Occipital lobe (tissue), 2 donors: Measurements from ENCODE around the gene LIN9. TPM values are rescaled to one million over a fixed set of nuclear protein-coding genes. Genes with fewer than 3 reads are reported as not detected.
"Not testable (repeated sequence)": the region's sequence is repeated elsewhere in the genome, so short reads cannot be mapped to it uniquely, and the experiment has no call there.

ENCODE experiments used
- DNase-seq: peaks from one replicate; lab custom pipeline; 2025; lab: John Stamatoyannopoulos, UW
- total RNA-seq: library from RNA; depleted of rRNA; stranded (reverse); fragments of >200 nt; gene quantifications from one replicate; pipeline ENCODE4 v1.2.3, GENCODE V29; 2014

LIN9 gene, protein sequence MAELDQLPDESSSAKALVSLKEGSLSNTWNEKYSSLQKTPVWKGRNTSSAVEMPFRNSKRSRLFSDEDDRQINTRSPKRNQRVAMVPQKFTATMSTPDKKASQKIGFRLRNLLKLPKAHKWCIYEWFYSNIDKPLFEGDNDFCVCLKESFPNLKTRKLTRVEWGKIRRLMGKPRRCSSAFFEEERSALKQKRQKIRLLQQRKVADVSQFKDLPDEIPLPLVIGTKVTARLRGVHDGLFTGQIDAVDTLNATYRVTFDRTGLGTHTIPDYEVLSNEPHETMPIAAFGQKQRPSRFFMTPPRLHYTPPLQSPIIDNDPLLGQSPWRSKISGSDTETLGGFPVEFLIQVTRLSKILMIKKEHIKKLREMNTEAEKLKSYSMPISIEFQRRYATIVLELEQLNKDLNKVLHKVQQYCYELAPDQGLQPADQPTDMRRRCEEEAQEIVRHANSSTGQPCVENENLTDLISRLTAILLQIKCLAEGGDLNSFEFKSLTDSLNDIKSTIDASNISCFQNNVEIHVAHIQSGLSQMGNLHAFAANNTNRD
- total RNA-seq, result 20.1 TPM

DNA sequence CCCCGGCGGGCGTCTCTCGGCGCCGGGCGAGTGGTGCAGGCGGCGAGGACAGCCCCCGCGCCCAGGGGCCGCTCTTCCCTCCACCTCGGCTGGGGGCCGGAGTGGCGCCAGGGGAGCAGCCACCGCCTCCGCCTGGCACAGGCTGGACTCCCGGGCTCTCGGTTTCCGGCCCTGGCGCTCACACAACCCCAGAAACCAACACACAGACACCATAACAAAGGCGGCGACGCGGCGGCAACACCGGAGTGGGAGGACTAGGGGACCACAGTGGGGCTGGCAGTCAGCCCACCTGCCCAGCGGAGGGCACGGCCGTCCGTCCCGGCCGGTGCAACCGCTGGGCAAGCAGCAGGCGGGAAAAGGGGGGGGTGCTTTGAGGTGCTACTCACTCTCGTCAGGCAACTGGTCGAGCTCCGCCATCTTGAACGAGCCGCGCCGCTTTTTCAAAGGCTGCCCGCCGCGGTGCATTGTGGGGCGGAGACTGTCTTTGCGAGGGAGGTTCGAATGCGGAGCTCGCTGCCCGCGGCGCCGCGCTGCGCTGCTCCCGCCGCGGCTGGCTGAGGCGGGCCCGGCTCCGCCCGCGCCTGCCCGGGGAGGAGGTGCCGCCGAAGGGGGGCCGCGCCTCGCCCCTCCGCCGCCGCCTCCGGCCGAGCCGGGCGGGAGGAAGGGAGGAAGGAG is at the start of gene LIN9:
Gene LIN9 (minus strand): TSS at position 442 of the 675 bp plus-strand sequence. CDS start 25 bp downstream, at position 417.
- peak; percentile 82 for DNase-seq

DNA sequence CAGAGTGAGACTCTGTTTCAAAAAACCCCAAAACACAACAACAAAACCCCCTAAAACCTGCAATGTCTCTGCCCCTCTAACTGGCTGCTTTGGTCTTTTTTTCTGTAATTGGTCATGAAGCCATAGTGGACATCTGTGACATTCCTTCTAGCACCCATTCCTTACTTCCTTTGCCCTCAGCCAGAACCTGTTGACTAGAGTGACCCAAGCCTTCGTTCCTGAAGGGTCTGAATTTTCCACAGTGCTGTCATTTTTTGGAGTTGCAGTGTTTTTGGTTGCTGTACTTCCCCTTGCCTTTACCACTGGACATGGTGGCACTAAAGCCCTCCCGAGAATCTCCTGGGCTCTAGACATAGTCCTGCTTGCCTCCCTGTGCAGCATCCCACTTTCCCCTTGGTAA is 48.5 kb upstream of the LIN9 start:
- no peak for DNase-seq

DNA sequence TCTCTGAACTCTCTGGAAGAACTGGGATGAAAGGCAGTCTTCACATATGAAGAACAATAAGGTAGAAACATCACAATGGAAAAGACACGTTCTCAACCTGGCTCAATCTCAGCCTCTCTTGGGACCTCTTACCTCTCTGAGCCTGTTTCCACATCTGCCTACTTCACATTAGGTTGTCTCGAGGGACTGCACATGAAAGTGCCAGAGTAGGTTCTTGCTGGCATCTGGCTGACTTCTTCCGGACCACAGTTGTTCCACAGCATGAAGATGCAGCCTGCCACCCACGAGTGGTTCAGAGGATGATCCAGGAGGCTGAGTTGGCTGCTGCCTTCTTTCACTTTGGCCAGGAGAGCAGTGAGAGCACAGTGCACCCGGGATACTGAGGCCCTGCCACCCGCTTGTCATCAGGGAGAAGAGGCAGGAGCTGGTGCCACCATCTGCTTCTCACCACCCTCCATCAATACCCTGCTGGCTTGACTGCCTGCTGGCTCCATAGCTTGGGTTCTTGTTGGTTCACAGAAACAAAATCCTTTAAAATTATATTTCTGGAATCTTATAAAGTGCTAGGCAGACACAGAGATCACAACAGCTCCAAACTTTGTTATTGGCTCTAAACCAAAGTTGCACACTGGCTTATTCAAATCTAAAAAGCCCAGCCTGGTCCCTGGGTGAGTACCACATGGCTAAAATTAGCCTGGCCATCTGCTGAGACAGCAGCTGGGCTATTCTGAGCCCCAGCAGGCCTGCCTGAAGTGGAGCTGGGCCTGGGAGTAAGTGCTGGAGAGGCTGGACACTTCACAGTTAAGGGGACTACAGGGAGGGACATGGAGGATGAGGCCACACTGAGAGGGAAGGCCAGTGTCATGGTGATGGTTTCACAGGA is 46.9 kb upstream of the LIN9 start:
- DNase-seq, result peak; percentile 58

DNA sequence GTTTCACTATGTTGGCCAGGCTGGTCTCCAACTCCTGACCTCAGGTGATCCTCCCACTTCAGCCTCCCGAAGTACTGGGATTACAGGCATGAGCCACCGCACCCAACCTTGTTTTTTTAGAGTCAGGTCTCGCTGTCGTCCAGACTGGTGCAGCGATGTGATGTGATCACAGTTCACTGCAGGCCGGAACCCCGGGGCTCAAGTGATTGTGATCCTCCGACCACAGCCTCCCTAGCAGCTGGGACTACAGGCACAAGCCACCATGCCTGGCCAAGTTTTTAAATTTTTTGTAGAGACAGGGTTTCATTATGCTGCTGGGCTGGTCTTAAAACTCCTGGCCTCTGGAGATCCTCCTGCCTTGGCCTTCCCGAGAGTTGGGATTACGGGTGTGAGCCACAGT is 46.1 kb upstream of the LIN9 start:
- DNase-seq, result no peak

DNA sequence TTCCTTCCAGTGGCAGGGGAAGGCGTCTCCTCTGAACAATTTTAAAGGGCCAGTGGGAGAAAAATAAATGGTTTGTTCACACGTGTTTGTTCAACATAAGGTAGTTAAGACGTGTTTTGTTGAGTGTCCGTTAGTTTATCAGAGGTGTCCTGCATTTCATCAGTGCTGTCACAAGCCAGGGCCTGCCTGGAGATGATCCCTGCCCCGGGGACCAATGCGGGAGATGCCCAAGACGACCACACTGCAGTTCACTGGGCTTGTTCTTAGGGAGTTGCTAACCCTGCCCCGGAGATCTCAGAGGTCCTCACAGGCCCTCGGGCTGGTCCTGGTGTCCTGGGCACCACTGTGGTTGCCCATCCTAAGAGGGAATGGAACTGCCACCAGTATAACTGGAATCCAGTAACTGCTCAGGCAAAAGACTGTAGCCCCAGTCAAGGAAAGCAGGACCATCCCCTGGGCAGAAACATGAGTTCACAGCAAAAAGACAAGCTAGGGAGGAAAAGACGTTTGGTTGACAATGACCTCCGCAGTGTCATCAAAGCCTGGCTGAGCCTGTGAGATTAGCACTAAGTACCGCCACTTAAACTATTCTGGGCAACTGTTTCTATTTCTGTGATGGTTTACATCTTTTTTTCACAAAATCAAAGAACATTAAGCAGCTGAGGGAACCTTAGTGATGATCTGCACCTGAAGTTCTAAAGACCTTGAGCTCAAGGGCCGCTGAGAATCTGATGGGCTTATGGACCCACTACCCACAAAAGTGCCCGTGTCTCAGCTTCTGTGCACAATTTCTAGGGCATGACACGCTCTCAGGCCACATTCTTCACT is 44.9 kb upstream of the LIN9 start:
- DNase-seq, result no peak

DNA sequence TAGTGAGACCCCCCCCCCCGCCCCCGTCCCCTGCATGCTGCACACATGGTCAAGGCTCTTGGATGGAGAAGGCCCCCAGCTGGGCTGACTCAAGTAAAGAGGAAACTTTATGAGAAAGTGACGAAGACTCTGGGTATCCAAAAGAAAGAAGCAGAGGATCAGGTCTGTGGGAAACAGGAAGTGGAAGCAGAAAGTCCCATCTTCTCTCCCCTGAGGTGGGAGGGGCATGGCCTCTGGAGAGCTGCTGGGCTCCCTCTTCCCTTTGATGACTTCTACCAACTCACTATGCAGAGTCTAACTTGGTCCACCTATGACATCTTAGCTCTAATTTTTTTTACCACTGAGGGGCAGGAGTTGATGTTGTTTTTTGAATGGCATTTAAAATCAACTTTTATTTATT is 42.7 kb upstream of the LIN9 start:
- no peak for DNase-seq

DNA sequence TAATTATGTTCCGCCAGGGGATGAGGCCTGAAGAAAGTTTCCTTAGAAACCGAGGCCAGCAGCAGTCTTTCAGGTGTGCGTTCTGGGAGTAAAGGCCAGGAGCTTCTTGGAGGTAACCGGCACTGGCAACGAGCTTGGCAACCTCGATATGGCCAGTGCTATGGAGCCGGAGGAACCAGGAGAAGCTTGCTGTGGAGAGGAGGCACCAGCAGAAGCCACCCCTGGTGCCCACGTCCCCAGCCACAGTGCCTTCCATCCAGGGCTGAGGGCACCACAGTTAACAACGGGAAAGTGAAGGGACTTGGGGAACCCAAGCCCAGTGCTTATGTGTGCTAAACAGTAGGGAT is 41.5 kb upstream of the LIN9 start:
- no peak for DNase-seq

DNA sequence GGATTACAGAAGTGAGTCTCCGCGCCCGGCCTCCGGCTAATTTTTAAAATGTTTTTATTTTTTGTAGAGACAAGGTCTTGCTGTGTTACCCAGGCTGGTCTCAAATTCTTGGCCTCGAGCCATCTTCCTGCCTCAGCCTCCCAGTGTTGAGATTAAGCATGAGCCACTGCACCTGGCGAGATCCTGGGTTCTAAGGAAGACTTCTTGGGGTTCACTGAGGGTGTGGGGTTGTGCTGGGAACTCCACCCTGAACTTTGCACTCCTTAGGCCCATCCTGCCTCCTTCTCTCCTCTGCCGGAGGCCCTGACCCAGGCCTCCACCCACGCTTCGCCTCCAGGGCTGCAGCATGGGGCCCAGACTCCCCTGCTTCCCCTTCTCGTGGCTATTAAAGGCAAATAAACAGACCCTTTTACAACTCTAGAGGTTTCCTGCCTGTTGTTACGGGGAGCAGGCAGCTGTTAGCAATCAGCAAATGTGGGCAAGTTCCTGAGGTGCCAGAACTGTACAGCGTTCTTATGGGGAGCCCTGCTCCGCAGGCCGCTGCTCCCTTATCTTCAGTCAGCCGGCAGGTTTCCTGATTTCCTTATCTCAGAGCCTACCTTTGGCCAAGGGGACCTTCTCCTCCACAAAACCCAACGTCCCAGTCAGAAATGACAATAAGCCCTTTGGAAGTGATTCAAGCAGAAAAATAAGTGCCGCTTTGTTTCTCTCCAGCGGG is 41.0 kb upstream of the LIN9 start:
- DNase-seq, result no peak

DNA sequence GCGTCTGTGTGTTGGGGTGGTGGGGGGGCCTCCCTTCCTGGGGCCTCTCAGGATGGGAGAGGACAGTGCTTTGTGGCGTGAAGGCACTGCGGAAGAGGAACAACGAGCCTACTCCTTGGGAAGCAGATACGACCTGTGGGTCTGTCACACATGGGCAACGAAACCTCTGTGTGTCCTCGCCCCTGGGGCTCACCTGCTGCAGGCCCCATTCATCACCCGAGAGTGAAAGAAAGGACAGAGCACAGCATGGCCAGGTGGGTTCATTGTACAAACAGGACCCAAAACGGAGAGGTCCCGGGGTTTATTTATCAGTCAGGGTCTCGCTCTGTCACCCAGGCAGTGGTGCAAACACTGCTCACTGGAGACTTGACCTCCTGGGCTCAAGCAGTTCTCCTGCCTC is 40.1 kb upstream of the LIN9 start:
- no peak for DNase-seq

DNA sequence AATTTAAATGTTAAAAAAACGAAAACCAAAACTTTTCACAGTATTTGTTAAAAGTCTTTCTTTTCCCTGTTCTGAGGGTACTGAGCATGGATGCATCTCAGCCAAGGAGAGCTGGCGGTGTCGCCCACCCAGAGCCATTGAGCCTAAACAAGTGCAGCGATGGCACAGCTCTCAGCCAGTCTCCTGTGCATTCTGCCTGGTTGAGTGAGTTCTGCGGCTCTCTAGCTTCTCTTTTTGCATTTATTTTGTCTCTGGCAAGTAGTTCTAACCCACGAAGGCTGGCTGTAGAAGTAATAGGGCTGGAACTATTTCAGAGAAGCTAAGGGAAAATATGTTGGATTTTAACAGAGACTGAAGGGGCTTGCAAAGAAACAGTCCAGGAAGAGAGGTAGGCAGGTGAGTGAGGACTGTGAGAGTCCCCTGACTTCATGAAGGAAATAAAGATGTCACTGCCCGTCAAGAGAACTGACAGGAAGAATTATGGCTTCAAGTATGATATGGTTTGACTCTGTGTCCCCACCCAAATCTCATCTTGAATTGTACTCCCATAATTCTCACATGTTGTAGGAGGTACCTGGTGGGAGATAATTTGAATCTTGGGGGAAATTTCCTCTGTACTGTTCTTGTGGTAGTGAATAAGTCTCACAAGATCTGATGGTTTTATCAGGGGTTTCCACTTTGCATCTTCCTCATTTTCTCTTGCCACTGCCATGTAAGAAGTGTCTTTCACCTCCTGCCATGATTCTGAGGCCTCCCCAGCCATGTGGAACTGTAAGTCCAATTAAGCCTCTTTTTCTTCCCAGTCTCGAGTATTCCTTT is 35.7 kb upstream of the LIN9 start:
- no peak for DNase-seq

DNA sequence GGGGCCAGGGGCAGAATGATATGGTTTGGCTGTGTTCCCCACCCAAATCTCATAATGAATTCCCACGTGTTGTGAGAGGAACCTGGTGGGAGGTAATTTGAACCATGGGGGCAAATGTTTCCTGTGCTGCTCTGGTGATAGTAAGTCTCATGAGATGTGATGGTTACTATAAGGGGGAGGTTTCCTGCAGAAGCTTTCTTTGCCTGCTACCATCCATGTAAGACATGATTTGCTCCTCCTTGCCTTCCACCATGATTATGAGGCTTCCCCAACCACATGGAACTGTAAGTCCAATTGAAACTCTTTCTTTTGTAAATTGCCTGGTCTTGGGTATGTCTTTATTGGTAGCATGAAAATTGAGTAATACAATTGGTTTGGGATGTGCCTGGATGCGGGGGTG is 33.7 kb upstream of the LIN9 start:
- DNase-seq, result no peak

DNA sequence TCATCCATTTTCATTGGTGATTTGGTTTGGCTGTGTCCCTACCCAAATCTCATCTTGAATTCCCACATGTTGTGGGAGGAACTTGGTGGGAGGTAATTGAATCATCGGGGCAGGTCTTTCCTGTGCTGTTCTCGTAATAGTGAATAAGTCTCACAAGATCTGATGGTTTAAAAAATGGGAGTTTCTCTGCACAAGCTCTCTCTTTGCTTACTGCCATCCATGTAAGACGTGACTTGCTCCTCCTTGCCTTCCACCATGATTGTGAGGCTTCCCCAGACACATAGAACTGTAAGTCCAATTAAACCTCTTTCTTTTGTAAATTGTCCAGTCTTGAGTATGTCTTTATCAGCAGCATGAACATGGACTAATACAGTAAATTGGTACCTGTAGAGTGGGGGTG is 31.1 kb upstream of the LIN9 start:
- not testable (repeated sequence) for DNase-seq

DNA sequence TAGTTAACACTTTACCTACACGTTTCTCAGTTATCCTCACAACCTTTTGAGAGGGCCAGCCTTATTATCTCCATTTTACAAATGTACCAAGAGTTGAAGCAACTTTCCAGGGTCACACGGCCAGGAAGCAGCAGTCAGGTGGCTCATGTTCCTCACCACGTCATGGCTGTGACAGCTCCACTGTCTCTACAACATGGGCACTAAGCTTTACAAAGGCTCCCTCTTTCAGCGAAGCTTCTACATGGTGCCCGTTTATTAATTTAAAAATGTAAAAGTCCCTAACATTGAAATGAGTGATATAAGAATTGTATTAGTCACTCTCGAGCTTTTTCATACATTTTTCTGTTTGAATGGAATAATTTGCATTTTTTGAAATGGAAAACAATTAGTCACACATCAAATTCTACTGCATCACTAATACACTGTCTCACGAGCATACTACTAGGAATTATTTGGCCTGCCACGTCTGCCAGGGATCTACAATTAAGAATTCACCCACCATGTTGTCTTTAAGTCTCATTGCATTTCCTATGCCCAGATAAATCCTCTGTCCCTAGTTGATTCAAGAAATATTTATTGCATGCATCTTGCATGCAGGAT is 28.4 kb upstream of the LIN9 start:
- DNase-seq, result no peak

DNA sequence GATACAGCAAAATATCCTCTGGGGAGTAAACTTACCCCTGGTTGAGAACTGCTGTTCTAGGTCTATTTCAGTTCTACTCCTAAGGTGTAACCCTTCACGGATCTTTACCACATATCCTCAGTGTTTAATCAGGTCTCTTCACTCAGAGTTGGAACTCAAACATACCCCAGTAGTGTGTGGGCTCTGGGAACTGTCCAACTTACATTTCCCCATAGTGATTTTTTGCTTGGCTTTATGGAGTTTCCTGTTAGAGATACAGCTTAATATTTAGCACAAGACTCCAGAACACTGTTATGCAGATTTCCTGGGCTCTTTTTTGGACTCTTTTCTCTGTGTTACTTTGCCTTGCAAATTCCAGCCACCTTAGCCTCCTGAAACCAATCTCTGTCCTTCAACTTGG is 26.7 kb upstream of the LIN9 start:
- DNase-seq, result no peak

DNA sequence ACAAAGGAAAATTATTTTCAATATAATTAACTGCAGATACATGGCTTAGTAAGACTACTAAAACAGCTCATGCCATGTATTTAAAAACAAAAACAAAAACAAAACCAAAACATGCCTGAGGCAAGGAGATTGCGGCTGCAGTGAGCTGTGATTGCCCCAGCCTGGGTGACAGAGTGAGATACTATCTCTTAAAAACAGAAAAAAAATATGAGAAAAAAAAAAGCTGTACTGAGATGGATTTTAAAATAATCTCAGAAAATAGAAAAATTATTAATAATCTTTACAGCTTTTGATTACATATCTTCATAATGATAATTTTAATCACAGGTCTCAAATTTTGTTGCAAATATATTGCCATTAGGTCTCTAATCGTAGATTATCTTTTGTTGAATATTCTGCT is 24.0 kb upstream of the LIN9 start:
- DNase-seq, result no peak

DNA sequence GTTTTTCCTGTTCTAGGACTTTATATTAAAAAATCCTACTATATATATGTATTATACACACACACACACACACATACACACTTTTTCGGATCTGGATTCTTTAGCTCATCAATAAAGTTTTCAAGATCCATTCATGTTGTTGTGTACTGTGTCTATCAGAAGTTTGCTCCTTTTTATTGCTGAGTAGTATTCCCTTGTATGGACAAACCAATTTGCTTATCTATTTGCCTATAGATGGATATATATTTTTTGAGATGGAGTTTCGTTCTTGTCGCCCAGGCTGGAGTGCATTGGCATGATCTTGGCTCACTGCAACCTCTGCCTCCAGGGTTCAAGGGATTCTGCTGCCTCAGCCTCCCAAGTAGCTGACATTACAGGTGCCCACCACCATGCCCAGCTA is 20.3 kb upstream of the LIN9 start:
- DNase-seq, result no peak

DNA sequence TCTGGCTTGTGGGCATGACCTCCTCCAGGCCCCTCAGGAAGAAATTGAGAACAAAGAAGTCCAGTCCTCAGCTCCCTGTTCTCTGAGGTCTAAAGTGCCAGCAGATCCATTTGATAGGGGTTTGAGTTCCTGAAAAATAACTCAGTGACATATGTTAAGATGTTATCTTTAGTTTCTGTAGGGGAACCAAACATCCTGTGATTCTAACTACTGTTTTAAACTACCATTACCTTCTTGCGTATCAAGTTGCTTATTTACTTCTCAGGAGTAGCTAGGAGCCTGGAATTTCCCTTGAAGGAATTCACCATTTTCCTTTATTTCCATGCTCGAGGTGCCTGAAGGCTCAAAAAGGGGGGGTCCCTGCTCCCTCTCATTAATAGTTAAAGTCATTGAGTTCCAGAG is 18.8 kb upstream of the LIN9 start:
- DNase-seq, result no peak

DNA sequence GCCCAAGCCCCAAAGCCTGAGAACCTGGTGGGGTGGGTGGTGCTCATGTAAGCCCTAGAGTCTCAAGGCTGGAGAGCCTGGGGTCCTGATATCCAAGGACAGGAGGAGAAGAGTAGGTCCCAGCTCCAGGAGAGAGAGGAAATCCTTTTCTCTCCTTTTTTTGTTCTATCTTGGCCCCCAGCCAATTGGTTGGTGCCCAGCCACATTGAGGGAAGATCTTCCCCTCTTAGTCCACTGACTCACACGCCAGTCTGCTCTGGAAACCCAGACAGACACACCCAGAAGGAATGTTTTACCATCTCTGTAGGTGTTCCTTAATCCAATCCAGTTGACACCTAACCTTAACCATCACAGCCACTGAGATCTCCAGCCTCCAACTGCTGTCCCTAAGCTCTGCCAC is 16.2 kb upstream of the LIN9 start:
- no peak for DNase-seq

DNA sequence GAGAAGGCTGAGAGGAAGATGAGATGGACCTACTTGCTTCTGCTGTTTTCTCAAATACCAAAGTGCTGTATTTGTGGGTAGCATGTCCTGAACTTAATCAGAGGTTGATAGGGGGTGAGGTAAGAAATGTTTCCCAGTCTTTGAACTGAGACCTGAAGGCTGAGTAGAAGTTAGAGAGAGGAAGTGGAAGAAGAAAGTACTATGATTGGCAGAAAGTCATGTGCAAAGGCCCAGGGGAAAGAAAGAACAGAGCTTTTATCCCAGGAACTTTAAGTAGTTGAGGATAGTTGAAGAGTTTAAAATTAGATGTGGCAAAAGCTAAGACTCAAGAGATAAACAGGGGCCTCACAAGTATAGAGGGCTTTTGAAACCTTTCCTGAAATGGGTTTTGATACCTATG is 15.5 kb upstream of the LIN9 start:
- no peak for DNase-seq
